ENCODE data around the gene STOML1. TPM values are rescaled to one million over a fixed set of nuclear protein-coding genes. Genes with fewer than 3 reads are reported as not detected.

STOML1 gene
- total and polyA plus RNA-seq, 10 of the 15 experiments (the other 5 are each of a cell fraction or from before 2014, with no cell fraction given), result 0.14 to 13.6 (median 8.3) TPM

- no peak for TF ChIP-seq E4F1 (IDR thresholded peaks at IDR 0.05; ENCODE audit: borderline replicate concordance, partially characterized antibody)
- TF ChIP-seq IRF5 (IDR thresholded peaks at IDR 0.05; ENCODE audit: borderline replicate concordance), result no peak
- TF ChIP-seq POLR2A (IDR thresholded peaks at IDR 0.05; ENCODE audit: low read depth, low read length), result no peak
- no peak for TF ChIP-seq TAF1 (IDR thresholded peaks at IDR 0.05; ENCODE audit: borderline replicate concordance, low read depth, low read length)
- no peak for TF ChIP-seq MYB (IDR thresholded peaks at IDR 0.05; ENCODE audit: borderline replicate concordance, low read depth, low read length)
- TF ChIP-seq SRF (IDR thresholded peaks at IDR 0.05; ENCODE audit: low read depth in 2 of 2, low read length in 2 of 2), result peak; percentile 65 to 96
- TF ChIP-seq RELB (IDR thresholded peaks at IDR 0.05; ENCODE audit: low read depth), result peak; percentile 71
- no peak for TF ChIP-seq SIX5 (IDR thresholded peaks at IDR 0.05; ENCODE audit: low read depth, low read length, severe bottlenecking)
- no peak for TF ChIP-seq RAD21 (IDR thresholded peaks at IDR 0.05; ENCODE audit: insufficient read depth, low read depth, low read length)
- TF ChIP-seq FOXM1 (IDR thresholded peaks at IDR 0.05; ENCODE audit: low read depth, low read length), result no peak
- TF ChIP-seq CREB1 (IDR thresholded peaks at IDR 0.05; ENCODE audit: low read depth), result no peak
- no peak for TF ChIP-seq FOXK2 (IDR thresholded peaks at IDR 0.05)
- TF ChIP-seq POLR2AphosphoS2 (IDR thresholded peaks at IDR 0.05; ENCODE audit: low read depth, low read length), result no peak
- no peak for TF ChIP-seq REST (IDR thresholded peaks at IDR 0.05; ENCODE audit: low read depth, low read length)
- no peak for TF ChIP-seq BCLAF1 (IDR thresholded peaks at IDR 0.05)
- no peak for TF ChIP-seq NFYA (IDR thresholded peaks at IDR 0.05; ENCODE audit: borderline replicate concordance, low read depth, low read length)
- TF ChIP-seq PAX5 (IDR thresholded peaks at IDR 0.05; ENCODE audit: borderline replicate concordance, low read depth, low read length), result 0 out of 2 replicates have a peak, but pooled peaks have one; percentile 21
- no peak; the same call in 1 of the 2 replicates for TF ChIP-seq NFIC (IDR thresholded peaks at IDR 0.05; ENCODE audit: low read depth, low read length)
- TF ChIP-seq ZZZ3 (IDR thresholded peaks at IDR 0.05; ENCODE audit: control insufficient read depth, insufficient read length, low read depth), result no peak
- TF ChIP-seq SREBF2 (IDR thresholded peaks at IDR 0.05; ENCODE audit: low read length), result no peak
Observed at GRCh38 chr15:73965758-73966113, 26.4 kb downstream of the STOML1 start (continued).
